GM23338 (cell line): ENCODE data around the gene STAT3. TPM values are rescaled to one million over a fixed set of nuclear protein-coding genes. Genes with fewer than 3 reads are reported as not detected.

Source experiments
- ATAC-seq: fragments of 200-7000 bp; cut with Tn5 transposase; 3 replicates; pipeline ENCODE4 v1.9.1; 2020
- DNase-seq: peaks from one replicate; pipeline ENCODE4 v3.0.0-alpha.2; 2015; ENCODE audit warnings: low spot score
- H2AFZ ChIP-seq: fragments of 200-600 bp; sonication (generic); 2 replicates; pipeline ENCODE4 v1.8.0; 2016; ENCODE audit warnings: antibody characterized with exemption, mild to moderate bottlenecking, moderate library complexity
- H3F3A ChIP-seq: fragments of 200-600 bp; sonication (generic); replicated peaks from 2 replicates; pipeline ENCODE4 v1.8.0; 2017; ENCODE audit warnings: antibody characterized with exemption, mixed run types, low read depth
- H3K27ac ChIP-seq: fragments of 200-600 bp; sonication (generic); 2 replicates; pipeline ENCODE4 v1.6.1; 2016; ENCODE audit warnings: low read depth
- H3K27me3 ChIP-seq: fragments of 200-600 bp; sonication (generic); 2 replicates; pipeline ENCODE4 v1.8.0; 2016; ENCODE audit warnings: mild to moderate bottlenecking, mixed run types, moderate library complexity; ENCODE audit not compliant: insufficient read depth
- H3K36me3 ChIP-seq: fragments of 200-600 bp; sonication (generic); 2 replicates; pipeline ENCODE4 v1.8.0; 2016; ENCODE audit warnings: mild to moderate bottlenecking; ENCODE audit not compliant: insufficient read depth
- H3K4me1 ChIP-seq: fragments of 200-600 bp; sonication (generic); 2 replicates; pipeline ENCODE4 v1.8.0; 2016; ENCODE audit warnings: mild to moderate bottlenecking, moderate library complexity; ENCODE audit not compliant: insufficient read depth
- H3K4me2 ChIP-seq: fragments of 200-600 bp; sonication (generic); 2 replicates; pipeline ENCODE4 v1.7.1; 2017; ENCODE audit warnings: mixed run types
- H3K4me3 ChIP-seq: fragments of 200-600 bp; sonication (generic); 2 replicates; pipeline ENCODE4 v1.6.1; 2016; ENCODE audit warnings: mixed run types
- H3K79me2 ChIP-seq: fragments of 200-600 bp; sonication (generic); replicated peaks from 2 replicates; pipeline ENCODE4 v1.8.0; 2017; ENCODE audit warnings: mild to moderate bottlenecking; ENCODE audit not compliant: insufficient read depth
- H3K9me2 ChIP-seq: fragments of 200-600 bp; sonication (generic); 2 replicates; pipeline ENCODE4 v1.8.0; 2017; ENCODE audit not compliant: insufficient read depth
- H4K20me1 ChIP-seq: fragments of 200-600 bp; sonication (generic); replicated peaks from 2 replicates; pipeline ENCODE4 v1.8.0; 2017; ENCODE audit warnings: mild to moderate bottlenecking; ENCODE audit not compliant: insufficient read depth
- H3K27ac Mint-ChIP-seq: 2 replicates; pipeline ENCODE4 v1.8.0; 2020; ENCODE audit warnings: inconsistent platforms, mild to moderate bottlenecking, moderate library complexity, mixed read lengths
- H3K27me3 Mint-ChIP-seq: 3 replicates; pipeline ENCODE4 v1.8.0; 2022; ENCODE audit warnings: low read depth, mild to moderate bottlenecking, moderate library complexity, mixed read lengths, inconsistent platforms; ENCODE audit not compliant: insufficient read depth, poor library complexity
- H3K36me3 Mint-ChIP-seq: 3 replicates; pipeline ENCODE4 v1.8.0; 2021; ENCODE audit warnings: low read depth, mild to moderate bottlenecking, inconsistent platforms, moderate library complexity, mixed read lengths
- H3K4me1 Mint-ChIP-seq: 3 replicates; pipeline ENCODE4 v1.8.0; 2020; ENCODE audit warnings: mild to moderate bottlenecking, inconsistent platforms, mixed read lengths
- H3K4me3 Mint-ChIP-seq: 3 replicates; pipeline ENCODE4 v1.8.0; 2021; ENCODE audit warnings: moderate library complexity, mild to moderate bottlenecking, inconsistent platforms, mixed read lengths
- H3K9me3 Mint-ChIP-seq: 3 replicates; pipeline ENCODE4 v1.8.0; 2020; ENCODE audit warnings: moderate library complexity, mild to moderate bottlenecking, inconsistent platforms, mixed read lengths
- CREB1 ChIP-seq: fragments of 250-450 bp; sonication (Bioruptor Pico); IDR thresholded peaks from 2 replicates; pipeline ENCODE4 v1.5.0; 2020; ENCODE audit warnings: low read depth, mild to moderate bottlenecking, moderate library complexity
- POLR2AphosphoS5 ChIP-seq: IDR thresholded peaks from 2 replicates; pipeline ENCODE4 v1.6.1; 2016; ENCODE audit warnings: antibody characterized with exemption, low read depth
- ZNF114 ChIP-seq: fragments of 250-450 bp; sonication (Bioruptor Pico); IDR thresholded peaks from 2 replicates; pipeline ENCODE4 v1.5.0; 2020; ENCODE audit warnings: mild to moderate bottlenecking, moderate library complexity
- polyA plus RNA-seq: library from polyadenylated mRNA; unstranded; fragments of >200 nt; fragmentation: Nextera tagmentation; extraction: Ambion mirVana; gene quantifications from 2 replicates; pipeline ENCODE4 v1.2.1, GENCODE V29; 2016
- total RNA-seq: library from RNA; depleted of rRNA; stranded (reverse); fragments of >200 nt; shearing (Covaris generic); gene quantifications from 2 replicates; pipeline ENCODE4 v1.2.3, GENCODE V29; 2014
- TF ChIP-seq, protein P1 (sequence below): fragments of 250-450 bp; sonication (Bioruptor Pico); IDR thresholded peaks from 2 replicates; pipeline ENCODE4 v1.5.0; 2020; ENCODE audit warnings: mild to moderate bottlenecking, moderate library complexity

The STAT3 gene
- total and polyA plus RNA-seq, 2 experiments from 2014 or later, result 49.5 to 78.0 TPM

DNA sequence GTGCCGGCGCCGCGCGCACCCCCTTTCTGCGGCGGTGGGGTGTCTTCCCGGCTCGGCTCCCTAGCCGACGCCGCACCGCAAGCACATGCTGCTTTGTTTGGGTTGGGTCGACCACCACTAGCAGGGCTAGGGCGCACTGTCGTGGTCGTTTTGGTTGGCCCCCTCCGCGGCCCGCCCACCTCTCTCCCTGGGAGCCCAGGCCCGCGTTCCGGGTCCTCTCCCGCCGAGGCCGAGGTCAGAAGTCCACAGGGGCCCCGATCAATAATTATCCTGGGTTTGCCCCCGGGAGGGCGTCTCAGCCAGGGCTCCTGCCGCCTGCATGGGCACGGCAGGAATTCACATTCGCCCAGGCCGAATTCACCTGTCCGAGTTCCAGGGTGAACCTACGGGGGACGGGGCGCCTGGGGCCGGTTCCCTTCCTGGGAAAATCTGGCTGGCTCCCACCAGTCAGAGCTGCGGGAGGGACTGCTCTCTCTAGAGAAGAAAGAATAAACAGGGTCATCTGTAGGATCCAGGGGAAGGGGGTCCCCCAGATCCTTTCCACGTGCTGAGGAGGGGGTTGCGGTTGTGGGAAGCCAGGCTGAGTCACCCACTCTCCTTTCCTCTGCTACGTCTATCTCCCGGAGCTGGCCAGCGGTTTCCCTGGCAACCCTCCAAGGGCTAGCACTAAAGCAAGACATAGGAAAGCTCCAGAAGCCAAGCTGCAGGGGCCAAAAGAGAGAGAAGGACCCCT lies 111.5 kb downstream of the STAT3 start:
- no peaks in the 10 kb centered on the region for H3K36me3 ChIP-seq
- peaks cover 12% of the 10 kb centered on the region for H3K27me3 Mint-ChIP-seq

More for the DNA sequence above, 111.5 kb downstream of the STAT3 start:
- peaks cover 12% of the 10 kb centered on the region; the same call in 1 of the 2 replicates for H3F3A ChIP-seq
- TF ChIP-seq, protein P1, sequence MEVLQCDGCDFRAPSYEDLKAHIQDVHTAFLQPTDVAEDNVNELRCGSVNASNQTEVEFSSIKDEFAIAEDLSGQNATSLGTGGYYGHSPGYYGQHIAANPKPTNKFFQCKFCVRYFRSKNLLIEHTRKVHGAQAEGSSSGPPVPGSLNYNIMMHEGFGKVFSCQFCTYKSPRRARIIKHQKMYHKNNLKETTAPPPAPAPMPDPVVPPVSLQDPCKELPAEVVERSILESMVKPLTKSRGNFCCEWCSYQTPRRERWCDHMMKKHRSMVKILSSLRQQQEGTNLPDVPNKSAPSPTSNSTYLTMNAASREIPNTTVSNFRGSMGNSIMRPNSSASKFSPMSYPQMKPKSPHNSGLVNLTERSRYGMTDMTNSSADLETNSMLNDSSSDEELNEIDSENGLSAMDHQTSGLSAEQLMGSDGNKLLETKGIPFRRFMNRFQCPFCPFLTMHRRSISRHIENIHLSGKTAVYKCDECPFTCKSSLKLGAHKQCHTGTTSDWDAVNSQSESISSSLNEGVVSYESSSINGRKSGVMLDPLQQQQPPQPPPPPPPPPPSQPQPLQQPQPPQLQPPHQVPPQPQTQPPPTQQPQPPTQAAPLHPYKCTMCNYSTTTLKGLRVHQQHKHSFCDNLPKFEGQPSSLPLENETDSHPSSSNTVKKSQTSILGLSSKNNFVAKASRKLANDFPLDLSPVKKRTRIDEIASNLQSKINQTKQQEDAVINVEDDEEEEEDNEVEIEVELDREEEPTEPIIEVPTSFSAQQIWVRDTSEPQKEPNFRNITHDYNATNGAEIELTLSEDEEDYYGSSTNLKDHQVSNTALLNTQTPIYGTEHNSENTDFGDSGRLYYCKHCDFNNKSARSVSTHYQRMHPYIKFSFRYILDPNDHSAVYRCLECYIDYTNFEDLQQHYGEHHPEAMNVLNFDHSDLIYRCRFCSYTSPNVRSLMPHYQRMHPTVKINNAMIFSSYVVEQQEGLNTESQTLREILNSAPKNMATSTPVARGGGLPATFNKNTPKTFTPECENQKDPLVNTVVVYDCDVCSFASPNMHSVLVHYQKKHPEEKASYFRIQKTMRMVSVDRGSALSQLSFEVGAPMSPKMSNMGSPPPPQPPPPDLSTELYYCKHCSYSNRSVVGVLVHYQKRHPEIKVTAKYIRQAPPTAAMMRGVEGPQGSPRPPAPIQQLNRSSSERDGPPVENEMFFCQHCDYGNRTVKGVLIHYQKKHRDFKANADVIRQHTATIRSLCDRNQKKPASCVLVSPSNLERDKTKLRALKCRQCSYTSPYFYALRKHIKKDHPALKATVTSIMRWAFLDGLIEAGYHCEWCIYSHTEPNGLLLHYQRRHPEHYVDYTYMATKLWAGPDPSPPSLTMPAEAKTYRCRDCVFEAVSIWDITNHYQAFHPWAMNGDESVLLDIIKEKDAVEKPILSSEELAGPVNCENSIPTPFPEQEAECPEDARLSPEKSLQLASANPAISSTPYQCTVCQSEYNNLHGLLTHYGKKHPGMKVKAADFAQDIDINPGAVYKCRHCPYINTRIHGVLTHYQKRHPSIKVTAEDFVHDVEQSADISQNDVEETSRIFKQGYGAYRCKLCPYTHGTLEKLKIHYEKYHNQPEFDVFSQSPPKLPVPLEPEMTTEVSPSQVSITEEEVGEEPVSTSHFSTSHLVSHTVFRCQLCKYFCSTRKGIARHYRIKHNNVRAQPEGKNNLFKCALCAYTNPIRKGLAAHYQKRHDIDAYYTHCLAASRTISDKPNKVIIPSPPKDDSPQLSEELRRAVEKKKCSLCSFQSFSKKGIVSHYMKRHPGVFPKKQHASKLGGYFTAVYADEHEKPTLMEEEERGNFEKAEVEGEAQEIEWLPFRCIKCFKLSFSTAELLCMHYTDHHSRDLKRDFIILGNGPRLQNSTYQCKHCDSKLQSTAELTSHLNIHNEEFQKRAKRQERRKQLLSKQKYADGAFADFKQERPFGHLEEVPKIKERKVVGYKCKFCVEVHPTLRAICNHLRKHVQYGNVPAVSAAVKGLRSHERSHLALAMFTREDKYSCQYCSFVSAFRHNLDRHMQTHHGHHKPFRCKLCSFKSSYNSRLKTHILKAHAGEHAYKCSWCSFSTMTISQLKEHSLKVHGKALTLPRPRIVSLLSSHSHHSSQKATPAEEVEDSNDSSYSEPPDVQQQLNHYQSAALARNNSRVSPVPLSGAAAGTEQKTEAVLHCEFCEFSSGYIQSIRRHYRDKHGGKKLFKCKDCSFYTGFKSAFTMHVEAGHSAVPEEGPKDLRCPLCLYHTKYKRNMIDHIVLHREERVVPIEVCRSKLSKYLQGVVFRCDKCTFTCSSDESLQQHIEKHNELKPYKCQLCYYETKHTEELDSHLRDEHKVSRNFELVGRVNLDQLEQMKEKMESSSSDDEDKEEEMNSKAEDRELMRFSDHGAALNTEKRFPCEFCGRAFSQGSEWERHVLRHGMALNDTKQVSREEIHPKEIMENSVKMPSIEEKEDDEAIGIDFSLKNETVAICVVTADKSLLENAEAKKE (CRISPR knock-in tag), result no peak
- TF ChIP-seq ZNF114 (CRISPR knock-in tag) (no peak), CREB1 (no peak), POLR2AphosphoS5 (peak; percentile 8; the same call in 1 of the 2 replicates)
- H3K9me2 ChIP-seq, result no peaks in the 10 kb centered on the region
- peaks cover 41% of the 10 kb centered on the region for H3K4me1 ChIP-seq
- H2AFZ ChIP-seq, result peak overlapping the region; percentile 95
- peaks cover 11% of the 10 kb centered on the region for H3K27me3 ChIP-seq
- H3K27ac Mint-ChIP-seq, result no peak overlapping the region
- H3K36me3 Mint-ChIP-seq, result no peaks in the 10 kb centered on the region
- peaks cover 41% of the 10 kb centered on the region for H3K4me1 Mint-ChIP-seq
- H3K4me3 Mint-ChIP-seq, result peak overlapping the region; percentile 72
- no peak overlapping the region for H3K27ac ChIP-seq
- peak overlapping the region; percentile 97 for H3K4me2 ChIP-seq
- H3K79me2 ChIP-seq, result peaks cover 36% of the 10 kb centered on the region
- no peaks in the 10 kb centered on the region; the same call in 2 of the 3 replicates for H3K9me3 Mint-ChIP-seq
- H3K4me3 ChIP-seq, result peak overlapping the region; percentile 87
- peak; percentile 66 for DNase-seq
- ATAC-seq, result peak; percentile 48
- H4K20me1 ChIP-seq, result 0 out of 2 replicates have a peak, but pooled peaks cover under 1% of the 10 kb centered on the region
